GM12865 (cell line): Measurements from ENCODE around the gene RAPGEF3.
A peak's percentile ranks its signal among the peaks of the same experiment; 100 is the strongest.

Experiments used
- DNase-seq: peaks from one replicate; pipeline ENCODE4 v3.0.0; 2010; ENCODE audit warnings: low read depth
- H3K4me3 ChIP-seq: 2 replicates; pipeline ENCODE4 v1.5.1; 2011; ENCODE audit warnings: mild to moderate bottlenecking, low read depth, low read length, control low read depth
- TF ChIP-seq, protein P1 (sequence below): IDR thresholded peaks from 2 replicates; pipeline ENCODE4 v1.5.1; 2011; ENCODE audit warnings: low read length, control low read depth, low read depth, inconsistent platforms; ENCODE audit not compliant: insufficient read depth; ENCODE audit errors: missing control alignments

Gene RAPGEF3

DNA sequence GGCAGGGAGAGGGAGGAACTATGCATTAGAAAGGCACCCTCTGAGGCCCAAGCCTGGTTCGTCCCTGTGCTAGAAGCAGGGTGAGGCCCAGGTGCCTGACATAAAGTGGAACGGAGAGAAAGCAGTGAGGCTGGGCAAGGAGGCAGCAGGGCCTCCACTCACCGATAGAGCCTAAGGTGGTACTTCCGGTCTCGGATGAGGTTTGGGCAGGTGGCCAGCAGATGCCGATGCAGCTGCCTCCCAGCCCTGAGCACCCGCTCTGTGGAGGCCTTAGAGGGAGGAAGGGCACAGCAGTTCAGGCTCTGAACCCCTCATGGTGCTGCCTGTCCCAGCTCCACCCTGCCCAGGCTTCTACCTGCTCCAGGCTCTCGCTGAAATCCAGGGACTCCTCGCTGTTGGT, 7.1 kb downstream of the RAPGEF3 start:
- TF ChIP-seq, protein P1, sequence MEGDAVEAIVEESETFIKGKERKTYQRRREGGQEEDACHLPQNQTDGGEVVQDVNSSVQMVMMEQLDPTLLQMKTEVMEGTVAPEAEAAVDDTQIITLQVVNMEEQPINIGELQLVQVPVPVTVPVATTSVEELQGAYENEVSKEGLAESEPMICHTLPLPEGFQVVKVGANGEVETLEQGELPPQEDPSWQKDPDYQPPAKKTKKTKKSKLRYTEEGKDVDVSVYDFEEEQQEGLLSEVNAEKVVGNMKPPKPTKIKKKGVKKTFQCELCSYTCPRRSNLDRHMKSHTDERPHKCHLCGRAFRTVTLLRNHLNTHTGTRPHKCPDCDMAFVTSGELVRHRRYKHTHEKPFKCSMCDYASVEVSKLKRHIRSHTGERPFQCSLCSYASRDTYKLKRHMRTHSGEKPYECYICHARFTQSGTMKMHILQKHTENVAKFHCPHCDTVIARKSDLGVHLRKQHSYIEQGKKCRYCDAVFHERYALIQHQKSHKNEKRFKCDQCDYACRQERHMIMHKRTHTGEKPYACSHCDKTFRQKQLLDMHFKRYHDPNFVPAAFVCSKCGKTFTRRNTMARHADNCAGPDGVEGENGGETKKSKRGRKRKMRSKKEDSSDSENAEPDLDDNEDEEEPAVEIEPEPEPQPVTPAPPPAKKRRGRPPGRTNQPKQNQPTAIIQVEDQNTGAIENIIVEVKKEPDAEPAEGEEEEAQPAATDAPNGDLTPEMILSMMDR = no peak
- no peak for DNase-seq
- H3K4me3 ChIP-seq = no peak overlapping the region

DNA sequence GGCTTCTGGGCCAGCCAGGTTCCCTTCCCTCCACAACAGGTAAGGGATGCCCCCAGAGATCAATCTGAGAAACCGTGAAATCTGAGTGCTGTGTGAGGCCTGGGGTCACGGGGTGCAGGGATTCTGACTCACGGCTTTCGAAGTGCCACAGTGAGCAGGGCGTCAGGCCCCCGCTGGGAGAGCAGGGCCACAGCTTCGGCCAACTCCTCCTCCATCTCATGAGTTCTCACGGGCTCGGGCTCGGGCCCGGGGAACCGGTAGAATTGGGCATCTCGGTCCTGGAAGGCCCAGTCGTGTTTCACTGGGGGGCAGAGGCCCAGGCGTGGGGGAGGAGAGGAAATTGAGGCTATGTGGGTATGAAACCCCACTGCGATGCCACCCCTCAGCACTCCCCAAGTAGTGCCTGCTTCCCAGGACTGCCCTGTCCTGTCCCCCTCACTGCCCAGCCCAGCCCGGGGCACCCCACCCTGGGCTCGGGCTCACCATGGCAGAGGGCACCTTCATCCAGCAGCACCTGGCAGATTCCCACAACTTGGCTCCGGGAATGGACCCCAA, 7.7 kb downstream of the RAPGEF3 start:
- DNase-seq = no peak
- TF ChIP-seq, protein P1 = no peak
- H3K4me3 ChIP-seq = no peak overlapping the region

DNA sequence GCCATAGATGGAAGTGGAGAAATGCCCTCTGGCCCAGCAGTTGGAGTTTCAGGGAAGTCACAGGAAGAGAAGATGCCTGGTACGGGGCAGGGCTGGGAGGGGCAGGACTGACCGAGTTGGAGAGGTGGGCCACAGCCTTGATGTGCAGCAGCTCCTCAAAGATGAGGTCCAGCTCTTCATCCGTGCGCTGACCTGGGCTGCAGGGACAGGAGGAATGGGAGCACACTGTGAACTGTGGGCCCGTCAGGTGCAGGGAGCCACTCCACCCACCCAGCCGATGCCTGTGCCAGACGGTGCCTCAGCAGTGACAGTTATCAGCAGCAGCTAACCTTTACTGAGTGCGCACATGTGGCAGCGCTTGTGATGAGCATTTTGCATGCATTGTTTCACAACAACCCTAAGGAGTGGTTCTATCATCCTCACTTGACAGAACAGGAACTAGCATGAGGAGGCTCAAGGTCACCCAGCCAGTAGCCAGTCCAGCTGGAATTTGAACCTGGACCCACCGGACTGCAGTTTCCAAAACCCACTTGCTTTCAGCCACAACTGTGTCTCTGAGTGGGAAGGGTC, 8.4 kb downstream of the RAPGEF3 start:
- no peak for DNase-seq
- TF ChIP-seq, protein P1 = no peak
- no peak overlapping the region for H3K4me3 ChIP-seq

DNA sequence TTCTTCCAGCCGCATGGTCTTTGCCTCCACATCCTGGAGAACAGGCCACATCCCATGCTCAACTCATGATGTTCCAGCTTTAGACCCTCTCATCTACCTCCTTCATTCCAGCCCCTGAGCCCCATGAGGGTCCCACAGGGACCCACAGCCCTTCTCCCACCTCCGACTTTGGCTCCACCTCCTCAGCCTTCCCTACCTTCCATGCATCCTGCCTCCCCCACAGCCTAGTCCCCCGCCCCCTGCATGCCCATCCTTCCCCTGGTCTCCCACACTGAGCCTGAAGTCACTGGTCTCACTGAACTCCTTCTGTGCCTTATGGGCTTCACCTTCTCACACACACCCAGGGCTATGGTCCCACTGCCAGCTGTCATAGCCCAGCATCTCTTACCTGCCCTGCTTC, 9.8 kb downstream of the RAPGEF3 start:
- TF ChIP-seq, protein P1 = no peak

DNA sequence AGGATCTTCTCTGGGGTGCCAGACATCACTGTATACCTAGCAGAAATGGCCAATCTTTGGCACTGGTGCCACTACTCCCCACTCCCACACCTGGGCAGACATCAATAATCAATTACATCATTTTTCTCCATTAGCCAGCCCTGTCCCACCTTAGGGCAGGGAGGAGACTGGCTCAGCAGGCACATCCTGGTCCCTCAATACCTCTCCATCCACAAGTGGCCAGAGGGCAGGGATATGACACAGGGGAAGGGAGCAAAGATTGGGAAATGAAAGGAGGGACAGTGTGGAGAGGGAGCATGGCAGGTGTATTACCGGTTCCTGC, 10.2 kb downstream of the RAPGEF3 start:
- H3K4me3 ChIP-seq = no peak overlapping the region
- TF ChIP-seq, protein P1 = no peak
- no peak for DNase-seq

More for the DNA sequence above, 9.8 kb downstream of the RAPGEF3 start:
- no peak overlapping the region for H3K4me3 ChIP-seq
- no peak for DNase-seq

DNA sequence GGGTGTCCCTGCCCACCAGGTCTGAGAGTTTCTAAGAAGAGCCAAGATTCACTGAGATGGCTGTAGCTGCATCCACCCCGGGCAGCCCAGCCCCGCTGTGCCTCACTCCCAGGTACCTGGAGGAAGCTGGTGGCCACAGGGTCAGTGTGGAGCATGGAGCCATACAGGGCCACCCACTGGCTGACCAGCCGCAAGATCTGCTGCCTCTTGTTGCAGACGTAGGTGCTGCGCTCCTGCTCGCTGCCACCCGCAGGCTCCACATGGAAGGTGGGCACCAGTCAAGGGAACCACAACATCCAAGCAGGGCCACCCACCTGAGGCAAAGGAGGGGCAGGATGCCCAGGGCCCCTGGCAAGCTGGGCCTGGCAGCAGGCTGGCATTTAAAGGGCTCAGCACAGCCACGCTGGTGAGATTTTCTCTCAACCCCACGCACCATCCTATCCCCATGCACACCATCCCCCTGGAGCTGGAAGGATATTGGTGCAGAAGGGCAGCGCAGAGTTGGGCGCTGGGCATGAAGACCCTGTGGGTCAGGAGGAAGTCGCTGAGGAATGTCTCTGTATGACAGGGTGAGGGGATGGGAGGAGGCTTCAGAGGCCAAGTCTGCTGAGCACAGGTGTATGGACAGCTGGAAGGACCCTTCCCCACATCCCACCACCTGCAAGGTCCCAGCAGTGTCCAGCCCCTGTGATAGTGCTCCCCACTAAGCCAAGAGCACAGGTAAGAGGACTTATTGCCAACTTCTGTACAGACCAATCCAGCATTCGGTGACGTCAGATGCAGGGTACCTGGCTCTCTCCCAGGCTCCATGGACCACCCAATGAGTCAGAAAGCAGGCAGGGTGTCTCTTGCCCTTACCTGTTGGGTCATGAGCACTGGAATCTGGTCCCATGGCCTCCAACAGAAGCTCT, 10.8 kb downstream of the RAPGEF3 start:
- DNase-seq = no peak
- no peak overlapping the region for H3K4me3 ChIP-seq
- TF ChIP-seq, protein P1 = no peak

DNA sequence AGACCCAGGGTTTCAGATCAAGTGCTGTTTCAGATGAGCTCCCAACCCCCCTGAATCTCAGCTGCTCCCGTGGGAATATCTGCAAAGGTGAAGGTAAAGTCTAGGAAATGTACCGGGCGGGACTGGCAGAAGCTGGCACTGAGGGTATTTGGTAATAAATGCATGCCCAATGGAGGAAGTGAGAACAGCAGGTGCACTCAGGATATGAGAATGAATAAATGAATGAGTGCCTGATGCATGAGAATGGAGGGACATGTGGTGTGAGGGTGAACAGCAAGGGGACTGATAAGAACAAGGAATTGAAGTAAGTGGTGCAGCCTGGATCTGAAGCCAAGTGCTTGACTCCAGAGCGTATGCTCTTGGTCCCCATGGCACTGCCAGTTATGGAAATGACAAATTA, 11.6 kb downstream of the RAPGEF3 start:
- DNase-seq = peak; percentile 22
- TF ChIP-seq, protein P1 = no peak
- no peak overlapping the region for H3K4me3 ChIP-seq
